ENCODE measurements around the gene GPS2.
A peak's percentile ranks its signal among the peaks of the same experiment; 100 is the strongest.

GPS2 gene

GRCh38 chr17:7281953-7282751 is 33.0 kb downstream of the GPS2 start (continued):
- peak; percentile 42 for TF ChIP-seq SP2 (tag by site-specific recombination; IDR thresholded peaks at IDR 0.05)

- Histone ChIP-seq H3K4me1 (ENCODE audit: control insufficient read depth, insufficient read depth, low read length) (peaks cover 9% of the 10 kb centered on the region), H3K9me3 (ENCODE audit: control insufficient read depth, insufficient read depth, low read depth, low read length) (no peaks in the 10 kb centered on the region), H3K36me3 (ENCODE audit: control insufficient read depth in 2 of 2, insufficient read depth in 1 of 2, low read length in 2 of 2) (no peaks in the 10 kb centered on the region; a peak in 1 of 3 replicates), H3K4me3 (ENCODE audit: low read depth, low read length) (peak within 1 kb of the TSS; percentile 53), H3K27ac (ENCODE audit: extremely low read depth, low read depth, low read length) (no peak within 1 kb of the TSS)
- POLR2A ChIA-PET: interaction anchor here (0.7 to 3.1 kb wide), 19 partner anchors 10 to 122 kb away, joined by 3 to 20 read pairs (median 4); partner anchors contain the start of genes CTDNEP1, DVL2, ELP5 and NEURL4
- CTCF ChIA-PET: interaction anchor here (0.6 to 9.0 kb wide), 22 partner anchors 11 to 766 kb away, joined by 3 to 160 read pairs (median 4); partner anchors contain the start of genes CTDNEP1 and SENP3
- TF ChIP-seq ZNF555 (tag by site-specific recombination; conservative IDR thresholded peaks at IDR 0.05) (no peak), ZNF341 (tag by site-specific recombination; IDR thresholded peaks at IDR 0.05; ENCODE audit: low read depth) (no peak; the same call in 1 of the 2 replicates), ZNF133 (tag by site-specific recombination; IDR thresholded peaks at IDR 0.05) (no peak), ZNF391 (tag by site-specific recombination; IDR thresholded peaks at IDR 0.05; ENCODE audit: borderline replicate concordance, low read depth) (no peak), HIC1 (tag by site-specific recombination; IDR thresholded peaks at IDR 0.05) (no peak), ZNF362 (tag by site-specific recombination; IDR thresholded peaks at IDR 0.05) (no peak), ATF2 (tag by site-specific recombination; IDR thresholded peaks at IDR 0.05; ENCODE audit: low read depth) (no peak), ZNF394 (tag by site-specific recombination; IDR thresholded peaks at IDR 0.05; ENCODE audit: borderline replicate concordance) (no peak), ZSCAN5A (tag by site-specific recombination; IDR thresholded peaks at IDR 0.05) (no peak), ZNF513 (tag by site-specific recombination; IDR thresholded peaks at IDR 0.05) (no peak), ZNF26 (tag by site-specific recombination; IDR thresholded peaks at IDR 0.05) (no peak), ZNF366 (tag by site-specific recombination; conservative IDR thresholded peaks at IDR 0.05) (no peak; the same call in 1 of the 2 replicates), ZNF768 (tag by site-specific recombination; IDR thresholded peaks at IDR 0.05) (no peak), ZNF416 (tag by site-specific recombination; IDR thresholded peaks at IDR 0.05) (no peak), MYNN (tag by site-specific recombination; IDR thresholded peaks at IDR 0.05; ENCODE audit: borderline replicate concordance) (no peak), ZBTB1 (tag by site-specific recombination; IDR thresholded peaks at IDR 0.05) (no peak), ZNF266 (tag by site-specific recombination; IDR thresholded peaks at IDR 0.05; ENCODE audit: low read depth) (no peak), ZNF600 (tag by site-specific recombination; IDR thresholded peaks at IDR 0.05) (peak; percentile 33), HOXC10 (CRISPR knock-in tag; IDR thresholded peaks at IDR 0.05) (0 out of 2 replicates have a peak, but pooled peaks have one; percentile 3), KLF7 (tag by site-specific recombination; IDR thresholded peaks at IDR 0.05; ENCODE audit: borderline replicate concordance) (no peak), ZNF18 (tag by site-specific recombination; IDR thresholded peaks at IDR 0.05) (no peak)
Observed at GRCh38 chr17:7281074-7281952, 33.8 kb downstream of the GPS2 start, which contains the start of gene SLC2A4. Gene SLC2A4 (plus strand): TSS chr17:7281718. CDS start chr17:7281935, 217 bp downstream.

Measured in HEK293 (cell line).